Activated CD4-positive, alpha-beta memory T cell treated with anti-CD3 and anti-CD28 coated beads, Interleukin-2, amount 10 ng/mL, durations not matched to agents 7 days and 5 days (primary cell): ENCODE data around the gene RNF208. TPM values are rescaled to one million over a fixed set of nuclear protein-coding genes. Genes with fewer than 3 reads are reported as not detected.

Experiments used
- CTCF ChIA-PET: fragments of 350-600 bp; sonication (Branson Sonifier 250); formaldehyde crosslinking; loops from one replicate; lab custom pipeline; 2021; ENCODE audit warnings: antibody characterized with exemption, inconsistent platforms; lab: Charles Lee
- POLR2A ChIA-PET: fragments of 350-600 bp; sonication (Branson Sonifier 250); formaldehyde crosslinking; loops from one replicate; lab custom pipeline; 2021; ENCODE audit warnings: antibody characterized with exemption; lab: Charles Lee
- DNase-seq: peaks from one replicate; pipeline ENCODE4 v3.0.0-alpha.2; 2020
- H3K27ac Mint-ChIP-seq: one replicate; pipeline ENCODE4 v1.8.0; 2021; ENCODE audit warnings: mild to moderate bottlenecking, mixed read lengths
- H3K27me3 Mint-ChIP-seq: one replicate; pipeline ENCODE4 v1.8.0; 2021; ENCODE audit warnings: mixed read lengths
- H3K36me3 Mint-ChIP-seq: one replicate; pipeline ENCODE4 v1.8.0; 2021; ENCODE audit warnings: low read depth, mixed read lengths
- H3K4me1 Mint-ChIP-seq: one replicate; pipeline ENCODE4 v1.8.0; 2021; ENCODE audit warnings: mixed read lengths
- H3K4me3 Mint-ChIP-seq: one replicate; pipeline ENCODE4 v1.8.0; 2021; ENCODE audit warnings: mild to moderate bottlenecking, mixed read lengths
- H3K9me3 Mint-ChIP-seq: one replicate; pipeline ENCODE4 v1.8.0; 2021; ENCODE audit warnings: mixed read lengths
- total RNA-seq, 2 experiments: library from RNA; stranded (reverse); gene quantifications; one replicate each; pipeline ENCODE4 v1.2.3, GENCODE V29; 2021

RNF208 gene
- total RNA-seq = 1 to 10 TPM; 2.2 to 2.5 TPM

- H3K27ac Mint-ChIP-seq = peak within 1 kb of the TSS; percentile 42
- no peak for DNase-seq
- H3K4me3 Mint-ChIP-seq = peak within 1 kb of the TSS; percentile 74
- no peaks in the 10 kb centered on the region for H3K27me3 Mint-ChIP-seq
- ChIA-PET POLR2A (interaction anchor here (0.6 to 8.2 kb wide), 14 partner anchors 7 to 496 kb away, joined by 3 to 97 read pairs (median 8); partner anchors contain the start of genes ANAPC2, DPP7, MAN1B1 and NDOR1), CTCF (interaction anchor here (0.6 to 3.3 kb wide), 12 partner anchors 15 to 176 kb away, joined by 3 to 21 read pairs (median 4); partner anchors contain the start of genes ANAPC2, NPDC1, SSNA1 and TOR4A)
- H3K4me1 Mint-ChIP-seq = peaks cover 24% of the 10 kb centered on the region
- H3K36me3 Mint-ChIP-seq = no peaks in the 10 kb centered on the region
- H3K9me3 Mint-ChIP-seq = no peaks in the 10 kb centered on the region
Measured at GRCh38 chr9:137222190-137223077, at the start of gene RNF208. TSS of gene RNF208 (minus strand) at chr9:137222240. CDS start at chr9:137221212, 1,028 bp downstream.

- ChIA-PET POLR2A (interaction anchor here (1.3 to 1.5 kb wide), 2 partner anchors 15 to 29 kb away, joined by 3 to 4 read pairs; no protein-coding TSS in a partner anchor), CTCF (no interaction called here)
- Mint-ChIP-seq H3K9me3 (no peaks in the 10 kb centered on the region), H3K4me3 (no peak overlapping the region), H3K27ac (no peak overlapping the region), H3K27me3 (no peaks in the 10 kb centered on the region), H3K36me3 (peaks cover 30% of the 10 kb centered on the region), H3K4me1 (peaks cover 22% of the 10 kb centered on the region)
- no peak for DNase-seq
Measured at GRCh38 chr9:137271696-137272076, 49.6 kb upstream of the RNF208 start.

- peak; percentile 50 for DNase-seq
Measured at GRCh38 chr9:137270929-137271695, 49.1 kb upstream of the RNF208 start.

GRCh38 chr9:137269231-137269772 is 47.3 kb upstream of the RNF208 start:
- Mint-ChIP-seq H3K36me3 (peaks cover 33% of the 10 kb centered on the region), H3K27ac (no peak overlapping the region), H3K9me3 (no peaks in the 10 kb centered on the region), H3K4me1 (peaks cover 14% of the 10 kb centered on the region), H3K27me3 (no peaks in the 10 kb centered on the region), H3K4me3 (no peak overlapping the region)
- ChIA-PET POLR2A (interaction anchor here (0.7 to 1.1 kb wide), 3 partner anchors 9 to 28 kb away, joined by 3 read pairs; partner anchors contain the start of genes TOR4A and TUBB4B), CTCF (interaction anchor here (1.0 kb wide), 1 partner anchor 17 kb away, joined by 3 read pairs; no protein-coding TSS in a partner anchor)
- no peak for DNase-seq

More at GRCh38 chr9:137270929-137271695, 49.1 kb upstream of the RNF208 start:
- ChIA-PET POLR2A (interaction anchor here (1.3 to 1.5 kb wide), 2 partner anchors 14 to 29 kb away, joined by 3 to 4 read pairs; no protein-coding TSS in a partner anchor), CTCF (no interaction called here)
- Mint-ChIP-seq H3K9me3 (no peaks in the 10 kb centered on the region), H3K36me3 (peaks cover 30% of the 10 kb centered on the region), H3K27ac (peak overlapping the region; percentile 1), H3K4me1 (peaks cover 19% of the 10 kb centered on the region), H3K4me3 (no peak overlapping the region), H3K27me3 (no peaks in the 10 kb centered on the region)

- CTCF ChIA-PET = interaction anchor here (1.0 kb wide), 1 partner anchor 18 kb away, joined by 3 read pairs; no protein-coding TSS in a partner anchor
- Mint-ChIP-seq H3K4me3 (no peak overlapping the region), H3K27ac (no peak overlapping the region), H3K36me3 (peaks cover 39% of the 10 kb centered on the region), H3K27me3 (no peaks in the 10 kb centered on the region), H3K9me3 (no peaks in the 10 kb centered on the region), H3K4me1 (peaks cover 14% of the 10 kb centered on the region)
- no peak for DNase-seq
- POLR2A ChIA-PET = interaction anchor here (0.7 to 1.1 kb wide), 3 partner anchors 9 to 27 kb away, joined by 3 read pairs; partner anchors contain the start of genes TOR4A and TUBB4B
Measured at GRCh38 chr9:137268538-137269201, 46.6 kb upstream of the RNF208 start.

- DNase-seq = no peak
- H3K9me3 Mint-ChIP-seq = no peaks in the 10 kb centered on the region
- H3K4me1 Mint-ChIP-seq = peaks cover 14% of the 10 kb centered on the region
- ChIA-PET CTCF (interaction anchor here (1.3 kb wide), 1 partner anchor 31 kb away, joined by 6 read pairs; no protein-coding TSS in a partner anchor), POLR2A (interaction anchor here (1.2 kb wide), 1 partner anchor 14 kb away, joined by 3 read pairs; no protein-coding TSS in a partner anchor)
- H3K4me3 Mint-ChIP-seq = no peak overlapping the region
- no peaks in the 10 kb centered on the region for H3K27me3 Mint-ChIP-seq
- peaks cover 38% of the 10 kb centered on the region for H3K36me3 Mint-ChIP-seq
- H3K27ac Mint-ChIP-seq = no peak overlapping the region
Measured at GRCh38 chr9:137267933-137268355, 45.9 kb upstream of the RNF208 start.

- Mint-ChIP-seq H3K9me3 (no peaks in the 10 kb centered on the region), H3K27me3 (no peaks in the 10 kb centered on the region), H3K27ac (no peak overlapping the region), H3K36me3 (peaks cover 40% of the 10 kb centered on the region), H3K4me3 (no peak overlapping the region), H3K4me1 (peaks cover 12% of the 10 kb centered on the region)
- POLR2A ChIA-PET = interaction anchor here (1.2 to 1.8 kb wide), 3 partner anchors 10 to 26 kb away, joined by 3 to 5 read pairs (median 3); partner anchors contain the start of genes TOR4A and TUBB4B
- CTCF ChIA-PET = interaction anchor here (0.7 to 1.3 kb wide), 3 partner anchors 10 to 30 kb away, joined by 4 to 6 read pairs (median 4); no protein-coding TSS in a partner anchor
- no peak for DNase-seq
Measured at GRCh38 chr9:137266585-137267453, 44.8 kb upstream of the RNF208 start.

GRCh38 chr9:137266162-137266527 is 44.1 kb upstream of the RNF208 start:
- no peaks in the 10 kb centered on the region for H3K9me3 Mint-ChIP-seq
- H3K27ac Mint-ChIP-seq = no peak overlapping the region
- peaks cover 8% of the 10 kb centered on the region for H3K4me1 Mint-ChIP-seq
- ChIA-PET CTCF (interaction anchor here (1.3 kb wide), 1 partner anchor 30 kb away, joined by 4 read pairs; no protein-coding TSS in a partner anchor), POLR2A (interaction anchor here (1.2 to 1.8 kb wide), 2 partner anchors 11 to 25 kb away, joined by 3 to 5 read pairs; partner anchors contain the start of genes TOR4A and TUBB4B)
- H3K36me3 Mint-ChIP-seq = peaks cover 40% of the 10 kb centered on the region
- H3K27me3 Mint-ChIP-seq = no peaks in the 10 kb centered on the region
- no peak for DNase-seq
- H3K4me3 Mint-ChIP-seq = no peak overlapping the region

- H3K36me3 Mint-ChIP-seq = peaks cover 40% of the 10 kb centered on the region
- no peak for DNase-seq
- no peak overlapping the region for H3K27ac Mint-ChIP-seq
- H3K27me3 Mint-ChIP-seq = no peaks in the 10 kb centered on the region
- H3K4me1 Mint-ChIP-seq = peaks cover 5% of the 10 kb centered on the region
- H3K4me3 Mint-ChIP-seq = no peak overlapping the region
- POLR2A ChIA-PET = interaction anchor here (1.8 kb wide), 1 partner anchor 11 kb away, joined by 5 read pairs; the partner anchor contains the start of gene TOR4A
- CTCF ChIA-PET = interaction anchor here (1.3 to 1.6 kb wide), 2 partner anchors 10 to 29 kb away, joined by 4 read pairs; partner anchors contain the start of gene NELFB
- no peaks in the 10 kb centered on the region for H3K9me3 Mint-ChIP-seq
Measured at GRCh38 chr9:137265496-137266161, 43.6 kb upstream of the RNF208 start.

- peaks cover 35% of the 10 kb centered on the region for H3K36me3 Mint-ChIP-seq
- H3K27me3 Mint-ChIP-seq = no peaks in the 10 kb centered on the region
- no peak for DNase-seq
- no peaks in the 10 kb centered on the region for H3K9me3 Mint-ChIP-seq
- POLR2A ChIA-PET = no interaction called here
- CTCF ChIA-PET = interaction anchor here (1.6 kb wide), 1 partner anchor 8 kb away, joined by 4 read pairs; the partner anchor contains the start of gene NELFB
- H3K27ac Mint-ChIP-seq = no peak overlapping the region
- H3K4me1 Mint-ChIP-seq = peaks cover 2% of the 10 kb centered on the region
- no peak overlapping the region for H3K4me3 Mint-ChIP-seq
Measured at GRCh38 chr9:137264067-137264466, 42.0 kb upstream of the RNF208 start.
